ENCODE measurements around the gene CCDC195. TPM values are rescaled to one million over a fixed set of nuclear protein-coding genes. Genes with fewer than 3 reads are reported as not detected.

The CCDC195 gene
- total and polyA plus RNA-seq, 2 experiments from 2014 or later: not detected

GRCh38 chr2:224747765-224748164 lies 31.6 kb upstream of the CCDC195 start:
- DNase-seq (ENCODE audit: low spot score): no peak
- no peaks in the 10 kb centered on the region for H3K27me3 ChIP-seq
- 88% methylated on average over 4 of the region's 4 CpGs for WGBS (ENCODE audit: low lambda C conversion rate, missing lambda C conversion rate)
- no peaks in the 10 kb centered on the region for H3K9me3 ChIP-seq (ENCODE audit: low read depth)
- no peak overlapping the region for H3K27ac ChIP-seq
- H3K9me2 ChIP-seq (replicated peaks; ENCODE audit: insufficient read depth): no peaks in the 10 kb centered on the region
- H3K4me3 ChIP-seq: no peak overlapping the region
- no peaks in the 10 kb centered on the region for H4K20me1 ChIP-seq (ENCODE audit: insufficient read depth, poor library complexity, severe bottlenecking)
- H3K4me1 ChIP-seq (ENCODE audit: insufficient read depth): no peaks in the 10 kb centered on the region
- no peaks in the 10 kb centered on the region for H3K79me2 ChIP-seq
- no peak overlapping the region for H2AFZ ChIP-seq
- no peak overlapping the region for H3K4me2 ChIP-seq
- no peak for TF ChIP-seq CTCF (IDR thresholded peaks at IDR 0.05; ENCODE audit: poor library complexity)
- TF ChIP-seq EZH2phosphoT487 (IDR thresholded peaks at IDR 0.05; ENCODE audit: low read depth, severe bottlenecking, unreplicated experiment): no peak
- TF ChIP-seq EZH2 (IDR thresholded peaks at IDR 0.05; ENCODE audit: borderline replicate concordance): no peak
- no peaks in the 10 kb centered on the region for H3K36me3 ChIP-seq (replicated peaks; ENCODE audit: insufficient read depth, low read depth)

GRCh38 chr2:224736227-224736626 lies 20.1 kb upstream of the CCDC195 start:
- WGBS (ENCODE audit: low lambda C conversion rate, missing lambda C conversion rate): 88% methylated on average over 1 of the region's 1 CpG

GRCh38 chr2:224734949-224735348 lies 18.8 kb upstream of the CCDC195 start:
- 95% methylated on average over 1 of the region's 1 CpG for WGBS (ENCODE audit: low lambda C conversion rate, missing lambda C conversion rate)
- Histone ChIP-seq H3K27ac (no peak overlapping the region), H3K4me2 (no peak overlapping the region), H3K79me2 (no peaks in the 10 kb centered on the region), H3K36me3 (replicated peaks; ENCODE audit: insufficient read depth, low read depth) (no peaks in the 10 kb centered on the region), H4K20me1 (ENCODE audit: insufficient read depth, poor library complexity, severe bottlenecking) (no peaks in the 10 kb centered on the region), H3K4me3 (no peak overlapping the region), H3K9me3 (ENCODE audit: low read depth) (no peaks in the 10 kb centered on the region), H2AFZ (no peak overlapping the region), H3K9me2 (replicated peaks; ENCODE audit: insufficient read depth) (no peaks in the 10 kb centered on the region), H3K27me3 (no peaks in the 10 kb centered on the region), H3K4me1 (ENCODE audit: insufficient read depth) (no peaks in the 10 kb centered on the region)
- TF ChIP-seq EZH2phosphoT487 (IDR thresholded peaks at IDR 0.05; ENCODE audit: low read depth, severe bottlenecking, unreplicated experiment) (no peak), CTCF (IDR thresholded peaks at IDR 0.05; ENCODE audit: poor library complexity) (no peak), EZH2 (IDR thresholded peaks at IDR 0.05; ENCODE audit: borderline replicate concordance) (no peak)
- DNase-seq (ENCODE audit: low spot score): no peak

More at GRCh38 chr2:224736227-224736626, 20.1 kb upstream of the CCDC195 start:
- Histone ChIP-seq H3K4me3 (no peak overlapping the region), H3K79me2 (no peaks in the 10 kb centered on the region), H3K4me1 (ENCODE audit: insufficient read depth) (no peaks in the 10 kb centered on the region), H3K9me2 (replicated peaks; ENCODE audit: insufficient read depth) (no peaks in the 10 kb centered on the region), H3K9me3 (ENCODE audit: low read depth) (no peaks in the 10 kb centered on the region), H4K20me1 (ENCODE audit: insufficient read depth, poor library complexity, severe bottlenecking) (no peaks in the 10 kb centered on the region), H3K36me3 (replicated peaks; ENCODE audit: insufficient read depth, low read depth) (no peaks in the 10 kb centered on the region), H3K27ac (no peak overlapping the region), H2AFZ (no peak overlapping the region), H3K4me2 (no peak overlapping the region), H3K27me3 (no peaks in the 10 kb centered on the region)
- TF ChIP-seq CTCF (IDR thresholded peaks at IDR 0.05; ENCODE audit: poor library complexity) (no peak), EZH2 (IDR thresholded peaks at IDR 0.05; ENCODE audit: borderline replicate concordance) (no peak), EZH2phosphoT487 (IDR thresholded peaks at IDR 0.05; ENCODE audit: low read depth, severe bottlenecking, unreplicated experiment) (no peak)
- no peak for DNase-seq (ENCODE audit: low spot score)

- WGBS (ENCODE audit: low lambda C conversion rate, missing lambda C conversion rate): 80% methylated on average over 1 of the region's 1 CpG
Measured at GRCh38 chr2:224731665-224732064, 15.5 kb upstream of the CCDC195 start.

More at GRCh38 chr2:224731665-224732064, 15.5 kb upstream of the CCDC195 start:
- Histone ChIP-seq H2AFZ (no peak overlapping the region), H4K20me1 (ENCODE audit: insufficient read depth, poor library complexity, severe bottlenecking) (no peaks in the 10 kb centered on the region), H3K4me3 (no peak overlapping the region), H3K4me2 (no peak overlapping the region), H3K27me3 (no peaks in the 10 kb centered on the region), H3K9me2 (replicated peaks; ENCODE audit: insufficient read depth) (no peaks in the 10 kb centered on the region), H3K79me2 (no peaks in the 10 kb centered on the region), H3K27ac (no peak overlapping the region), H3K4me1 (ENCODE audit: insufficient read depth) (no peaks in the 10 kb centered on the region), H3K36me3 (replicated peaks; ENCODE audit: insufficient read depth, low read depth) (no peaks in the 10 kb centered on the region), H3K9me3 (ENCODE audit: low read depth) (no peaks in the 10 kb centered on the region)
- no peak for TF ChIP-seq EZH2 (IDR thresholded peaks at IDR 0.05; ENCODE audit: borderline replicate concordance)
- TF ChIP-seq CTCF (IDR thresholded peaks at IDR 0.05; ENCODE audit: poor library complexity): no peak
- TF ChIP-seq EZH2phosphoT487 (IDR thresholded peaks at IDR 0.05; ENCODE audit: low read depth, severe bottlenecking, unreplicated experiment): no peak
- DNase-seq (ENCODE audit: low spot score): no peak

Data from hepatocyte (in vitro differentiated cells).